Kidney epithelial cell (primary cell): ENCODE measurements around the gene TLNRD1. TPM values are rescaled to one million over a fixed set of nuclear protein-coding genes. Genes with fewer than 3 reads are reported as not detected.

Source experiments
- DNase-seq: peaks from one replicate; pipeline ENCODE4 v3.0.0-alpha.2; 2010; ENCODE audit warnings: low read depth
- H3K27me3 ChIP-seq: 2 replicates; pipeline ENCODE4 v1.6.0; 2011; ENCODE audit warnings: low read length; ENCODE audit not compliant: control insufficient read depth, insufficient read depth
- H3K36me3 ChIP-seq: 2 replicates; pipeline ENCODE4 v1.5.1; 2011; ENCODE audit warnings: low read length; ENCODE audit not compliant: control insufficient read depth, insufficient read depth
- H3K4me3 ChIP-seq: 2 replicates; pipeline ENCODE4 v1.5.1; 2011; ENCODE audit warnings: low read depth, mild to moderate bottlenecking, control low read depth, low read length
- CTCF ChIP-seq: IDR thresholded peaks from 2 replicates; pipeline ENCODE4 v1.5.1; 2011; ENCODE audit warnings: mild to moderate bottlenecking, moderate library complexity, low read length, control low read depth, inconsistent platforms; ENCODE audit not compliant: insufficient read depth, poor library complexity, severe bottlenecking
- total RNA-seq: library from RNA; depleted of rRNA; stranded (reverse); fragments of >200 nt; gene quantifications from 2 replicates; pipeline ENCODE4 v1.2.3, GENCODE V29; 2015

Gene TLNRD1
- total RNA-seq, 1 donor from 2014 or later = 34.2 TPM

- H3K4me3 ChIP-seq = peak overlapping the region; percentile 94
- TF ChIP-seq CTCF = no peak
- no peak for DNase-seq
Measured at GRCh38 chr15:81001152-81002008, 657 bp downstream of the TLNRD1 start.

GRCh38 chr15:81002009-81002330 lies 1.2 kb downstream of the TLNRD1 start:
- no peak for DNase-seq
- H3K4me3 ChIP-seq = peak overlapping the region; percentile 94
- no peaks in the 10 kb centered on the region for H3K27me3 ChIP-seq
- no peak for TF ChIP-seq CTCF
- H3K36me3 ChIP-seq = peaks cover 1% of the 10 kb centered on the region

More at GRCh38 chr15:81001152-81002008, 657 bp downstream of the TLNRD1 start:
- no peaks in the 10 kb centered on the region for H3K27me3 ChIP-seq
- peaks cover 1% of the 10 kb centered on the region for H3K36me3 ChIP-seq

- H3K36me3 ChIP-seq = peaks cover 1% of the 10 kb centered on the region
- H3K27me3 ChIP-seq = no peaks in the 10 kb centered on the region
- TF ChIP-seq CTCF = no peak
- peak overlapping the region; percentile 94 for H3K4me3 ChIP-seq
- no peak for DNase-seq
Measured at GRCh38 chr15:81002331-81003096, 1.8 kb downstream of the TLNRD1 start.

- no peak for DNase-seq
- Histone ChIP-seq H3K27me3 (no peaks in the 10 kb centered on the region), H3K4me3 (no peak overlapping the region), H3K36me3 (peaks cover 1% of the 10 kb centered on the region)
- TF ChIP-seq CTCF = no peak
Measured at GRCh38 chr15:81003097-81003350, 2.3 kb downstream of the TLNRD1 start.

GRCh38 chr15:81006124-81006523 lies 5.4 kb downstream of the TLNRD1 start:
- H3K4me3 ChIP-seq = no peak overlapping the region
- peaks cover 1% of the 10 kb centered on the region for H3K36me3 ChIP-seq
- TF ChIP-seq CTCF = no peak
- no peak for DNase-seq
- H3K27me3 ChIP-seq = no peaks in the 10 kb centered on the region
